IMR-90 (cell line): ENCODE data around the gene HARS2. TPM values are rescaled to one million over a fixed set of nuclear protein-coding genes. Genes with fewer than 3 reads are reported as not detected.

ENCODE experiments used
- ATAC-seq: fragments of 200-7000 bp; cut with Tn5 transposase; 2 replicates; pipeline ENCODE4 v1.9.1; 2020; ENCODE audit warnings: low read depth, mild to moderate bottlenecking, moderate library complexity
- BruUV-seq: library from RNA; stranded (reverse); fragments of 400-500 nt; replicated peaks from 2 replicates; lab custom pipeline; 2021; lab: Mats Ljungman, UMichigan
- CTCF ChIA-PET: fragments of 300-600 bp; formaldehyde crosslinking; extraction: SDS; loops from one replicate; lab custom pipeline; 2021; ENCODE audit warnings: antibody characterized with exemption; lab: Yijun Ruan, JAX
- POLR2A ChIA-PET: fragments of 300-600 bp; sonication (Branson Sonifier 250); formaldehyde crosslinking; loops from one replicate; lab custom pipeline; 2022; ENCODE audit warnings: antibody characterized with exemption; ENCODE audit not compliant: unreplicated experiment; lab: Charles Lee
- DNase-seq: peaks from one replicate; pipeline ENCODE4 v3.0.0; 2013
- H2AFZ ChIP-seq: replicated peaks from 2 replicates; pipeline ENCODE3; 2013; ENCODE audit warnings: low read length, mild to moderate bottlenecking; ENCODE audit not compliant: poor library complexity
- H2AK5ac ChIP-seq: 2 replicates; pipeline ENCODE4 v1.6.1; 2013; ENCODE audit warnings: low read depth, low read length, inconsistent platforms
- H2AK9ac ChIP-seq: replicated peaks from 2 replicates; pipeline ENCODE3; 2013; ENCODE audit warnings: mild to moderate bottlenecking, low read depth, low read length, moderate library complexity; ENCODE audit not compliant: poor library complexity
- H2BK120ac ChIP-seq: 2 replicates; pipeline ENCODE4 v1.6.1; 2013; ENCODE audit warnings: low read depth, low read length, inconsistent platforms
- H2BK15ac ChIP-seq: 3 replicates; pipeline ENCODE4 v1.6.1; 2013; ENCODE audit warnings: low read depth, low read length, inconsistent platforms
- H2BK20ac ChIP-seq: 2 replicates; pipeline ENCODE4 v1.6.1; 2013; ENCODE audit warnings: low read depth, mild to moderate bottlenecking, inconsistent platforms, low read length, moderate library complexity
- H2BK5ac ChIP-seq: 2 replicates; pipeline ENCODE4 v1.6.1; 2013; ENCODE audit warnings: mild to moderate bottlenecking, low read depth, low read length, inconsistent platforms; ENCODE audit not compliant: poor library complexity, severe bottlenecking
- H3K14ac ChIP-seq: replicated peaks from 2 replicates; pipeline ENCODE4 v1.6.1; 2013; ENCODE audit warnings: low read depth, low read length, inconsistent platforms
- H3K18ac ChIP-seq: 2 replicates; pipeline ENCODE4 v1.6.1; 2013; ENCODE audit warnings: low read depth, low read length, control low read depth
- H3K23ac ChIP-seq: 2 replicates; pipeline ENCODE4 v1.6.1; 2013; ENCODE audit warnings: low read depth, low read length, inconsistent platforms
- H3K27ac ChIP-seq: 2 replicates; pipeline ENCODE4 v1.5.1; 2013; ENCODE audit warnings: mild to moderate bottlenecking, control low read depth, low read length; ENCODE audit not compliant: insufficient read depth
- H3K27me3 ChIP-seq: 2 replicates; pipeline ENCODE4 v1.6.1; 2013; ENCODE audit warnings: low read length; ENCODE audit not compliant: control insufficient read depth, insufficient read depth
- H3K36me3 ChIP-seq: 2 replicates; pipeline ENCODE4 v1.6.1; 2013; ENCODE audit warnings: low read length, mixed read lengths; ENCODE audit not compliant: control insufficient read depth, insufficient read depth
- H3K4ac ChIP-seq: 2 replicates; pipeline ENCODE4 v1.6.1; 2013; ENCODE audit warnings: low read depth, low read length, inconsistent platforms
- H3K4me1 ChIP-seq: 2 replicates; pipeline ENCODE4 v1.6.1; 2013; ENCODE audit warnings: low read length, mixed read lengths; ENCODE audit not compliant: control insufficient read depth, insufficient read depth
- H3K4me2 ChIP-seq: 2 replicates; pipeline ENCODE4 v1.6.1; 2013; ENCODE audit warnings: low read depth, mild to moderate bottlenecking, control low read depth, low read length, moderate library complexity
- H3K4me3 ChIP-seq: 2 replicates; pipeline ENCODE4 v1.5.1; 2013; ENCODE audit warnings: low read depth, mild to moderate bottlenecking, control low read depth, low read length, moderate library complexity; ENCODE audit not compliant: insufficient read depth
- H3K56ac ChIP-seq: 2 replicates; pipeline ENCODE4 v1.6.1; 2013; ENCODE audit warnings: low read length, inconsistent platforms; ENCODE audit not compliant: insufficient read depth; ENCODE audit errors: extremely low read depth
- H3K79me1 ChIP-seq, 2 experiments: 2 replicates each; pipeline ENCODE4 v1.6.1; 2013; ENCODE audit warnings: low read length in 2 of 2, inconsistent platforms in 1 of 2, low read depth in 1 of 2
- H3K9ac ChIP-seq: 2 replicates; pipeline ENCODE4 v1.6.1; 2013; ENCODE audit warnings: low read depth, low read length, control low read depth
- H3K9me1 ChIP-seq: 2 replicates; pipeline ENCODE4 v1.6.1; 2013; ENCODE audit warnings: low read length, inconsistent platforms; ENCODE audit not compliant: insufficient read depth
- H3K9me3 ChIP-seq: 2 replicates; pipeline ENCODE4 v1.6.1; 2013; ENCODE audit warnings: low read length; ENCODE audit not compliant: control insufficient read depth, insufficient read depth
- H4K20me1 ChIP-seq: 2 replicates; pipeline ENCODE4 v1.6.1; 2013; ENCODE audit warnings: low read length, inconsistent platforms; ENCODE audit not compliant: insufficient read depth
- H4K5ac ChIP-seq: 2 replicates; pipeline ENCODE4 v1.6.1; 2013; ENCODE audit warnings: mild to moderate bottlenecking, low read depth, low read length, control low read depth
- H4K8ac ChIP-seq, 2 experiments: 2 replicates each; pipeline ENCODE4 v1.6.1; 2013; ENCODE audit warnings: low read depth in 2 of 2, low read length in 2 of 2, control low read depth in 1 of 2, inconsistent platforms in 1 of 2
- H4K91ac ChIP-seq: 2 replicates; pipeline ENCODE4 v1.6.1; 2013; ENCODE audit warnings: low read depth, low read length, inconsistent platforms; ENCODE audit not compliant: insufficient read depth
- BHLHE40 ChIP-seq: fragments of 150-350 bp; IDR thresholded peaks from 2 replicates; pipeline ENCODE4 v1.6.1; 2016; ENCODE audit warnings: mild to moderate bottlenecking, low read depth, low read length
- CEBPB ChIP-seq: IDR thresholded peaks from 2 replicates; pipeline ENCODE4 v1.6.1; 2012; ENCODE audit warnings: low read depth, low read length, improper control_type of control experiment
- CHD1 ChIP-seq: IDR thresholded peaks from 2 replicates; pipeline ENCODE4 v1.6.1; 2012; ENCODE audit warnings: low read depth, low read length, improper control_type of control experiment
- CTCF ChIP-seq: conservative IDR thresholded peaks from 2 replicates; pipeline ENCODE4 v1.5.1; 2012; ENCODE audit warnings: mild to moderate bottlenecking, low read depth, low read length, improper control_type of control experiment
- ELK1 ChIP-seq: fragments of 150-350 bp; IDR thresholded peaks from 2 replicates; pipeline ENCODE4 v1.6.1; 2016; ENCODE audit warnings: low read depth, mild to moderate bottlenecking, low read length, moderate library complexity, borderline replicate concordance
- FOS ChIP-seq: fragments of 150-350 bp; IDR thresholded peaks from 2 replicates; pipeline ENCODE4 v1.6.1; 2016; ENCODE audit warnings: low read depth, low read length
- MAFK ChIP-seq: IDR thresholded peaks from 2 replicates; pipeline ENCODE4 v1.6.1; 2012; ENCODE audit warnings: low read depth, low read length, improper control_type of control experiment
- RAD21 ChIP-seq: IDR thresholded peaks from 2 replicates; pipeline ENCODE4 v1.6.1; 2012; ENCODE audit warnings: low read length, improper control_type of control experiment
- SMC3 ChIP-seq: fragments of 150-350 bp; IDR thresholded peaks from 2 replicates; pipeline ENCODE4 v1.6.1; 2016; ENCODE audit warnings: low read depth, mild to moderate bottlenecking, antibody characterized with exemption, low read length, moderate library complexity
- USF2 ChIP-seq: fragments of 150-350 bp; IDR thresholded peaks from 2 replicates; pipeline ENCODE4 v1.6.1; 2017; ENCODE audit warnings: mild to moderate bottlenecking, antibody characterized with exemption, low read length, low read depth
- WGBS, 2 experiments: methylation state at CpG; one replicate each; pipeline versions ENCODE4 v1.1.5 to v1.1.7; 2013; ENCODE audit warnings: missing lambda C conversion rate in 2 of 2; ENCODE audit not compliant: insufficient read length in 1 of 2; ENCODE audit errors: extremely low coverage in 2 of 2; 5-methylcytosine and 5-hydroxymethylcytosine counted together
- dilution Hi-C: fragments of 300-500 bp; cut with HindIII; formaldehyde crosslinking; loops from one replicate; pipeline ENCODE4 v1.14.3; 2018; ENCODE audit warnings: low sequenced_read_pairs; ENCODE audit not compliant: unreplicated experiment
- in situ Hi-C: fragments of 300-500 bp; cut with MboI; formaldehyde crosslinking; loops from 3 replicates; pipeline ENCODE4 v1.14.3; 2019; ENCODE audit warnings: low sequenced_read_pairs, inconsistent platforms, mixed read lengths
- intact Hi-C: fragments of 100-400 bp; cut with micrococcal nuclease; formaldehyde crosslinking; loops from 2 replicates; pipeline ENCODE4 v1.10.0; 2022
- polyA plus RNA-seq, 3 experiments: library from polyadenylated mRNA; depleted of rRNA; stranded (reverse); fragments of >200 nt; gene quantifications; 2 replicates each; pipeline ENCODE4 v1.2.3, GENCODE V29; 2012; ENCODE audit warnings: low replicate concordance in 1 of 3
- total RNA-seq: library from RNA; depleted of rRNA; stranded (reverse); fragments of >200 nt; gene quantifications from 2 replicates; pipeline ENCODE4 v1.2.3, GENCODE V29; 2012

Gene HARS2
- total and polyA plus RNA-seq, 2 of the 4 experiments (the other 2 are of a cell fraction): 30.1 to 33.0 TPM

GRCh38 chr5:140690941-140691924 is at the start of gene HARS2, which contains the start of gene HARS1 (continued):
- no peak; the same call in 1 of the 2 replicates for TF ChIP-seq USF2

GRCh38 chr5:140641716-140642115 is 49.5 kb upstream of the HARS2 start:
- Histone ChIP-seq H3K4me1 (peaks cover 4% of the 10 kb centered on the region), H2AK9ac (no peak overlapping the region), H3K27ac (no peak overlapping the region), H4K5ac (no peak overlapping the region), H3K79me1 (peaks cover 16 to 36% of the 10 kb centered on the region in 2 experiments), H2AFZ (no peak overlapping the region), H3K23ac (no peak overlapping the region), H3K14ac (no peak overlapping the region), H4K91ac (no peak overlapping the region), H3K4me2 (no peak overlapping the region), H3K18ac (no peak overlapping the region), H4K8ac (no peak overlapping the region), H2BK20ac (no peak overlapping the region), H2BK15ac (no peak overlapping the region), H2BK120ac (no peak overlapping the region), H3K4ac (no peak overlapping the region), H3K56ac (no peak overlapping the region), H3K9ac (no peak overlapping the region), H3K36me3 (peaks cover 24% of the 10 kb centered on the region), H3K4me3 (no peak overlapping the region), H2AK5ac (no peak overlapping the region), H3K9me1 (peaks cover 7% of the 10 kb centered on the region), H2BK5ac (no peak overlapping the region), H4K20me1 (no peaks in the 10 kb centered on the region), H3K27me3 (no peaks in the 10 kb centered on the region), H3K9me3 (no peaks in the 10 kb centered on the region)
- 89% methylated on average over 5 of the region's 8 CpGs; no CpG with 5 or more reads in 1 of the 2 experiments for WGBS, 2 experiments
- CTCF ChIA-PET: no interaction called here
- ATAC-seq (no peak), DNase-seq (no peak)
- no TSS peak for BruUV-seq
- dilution Hi-C loops: no loop called here
- POLR2A ChIA-PET: no interaction called here
- intact Hi-C loops: no loop called here
- in situ Hi-C loops: no loop called here
- TF ChIP-seq CTCF (no peak), CHD1 (no peak), MAFK (no peak), FOS (no peak), USF2 (no peak), RAD21 (no peak), SMC3 (no peak), CEBPB (no peak), ELK1 (no peak), BHLHE40 (no peak)
